ENCODE data around the gene GRIA4.

Gene GRIA4

GRCh38 chr11:105793092-105793491 is 183.2 kb downstream of the GRIA4 start:
- no peak for DNase-seq

GRCh38 chr11:105799263-105799662 is 189.4 kb downstream of the GRIA4 start:
- no peak for DNase-seq

- no peak for DNase-seq
These were observed 190.0 kb downstream of the GRIA4 start for GRCh38 chr11:105799728-105800462.

GRCh38 chr11:105802390-105802789 is 192.5 kb downstream of the GRIA4 start:
- DNase-seq = no peak

GRCh38 chr11:105811242-105811641 is 201.4 kb downstream of the GRIA4 start:
- no peak for DNase-seq

GRCh38 chr11:105821372-105821771 is 211.5 kb downstream of the GRIA4 start:
- no peak for DNase-seq

GRCh38 chr11:105821781-105822180 is 211.9 kb downstream of the GRIA4 start:
- DNase-seq = no peak

- DNase-seq = no peak
These were observed 213.7 kb downstream of the GRIA4 start for GRCh38 chr11:105823495-105824033.

- no peak for DNase-seq
These were observed 214.7 kb downstream of the GRIA4 start for GRCh38 chr11:105824457-105825013.

- no peak for DNase-seq
These were observed 215.3 kb downstream of the GRIA4 start for GRCh38 chr11:105825141-105825540.

- DNase-seq = no peak
These were observed 218.0 kb downstream of the GRIA4 start for GRCh38 chr11:105827906-105828305.

- DNase-seq = no peak
These were observed 219.2 kb downstream of the GRIA4 start for GRCh38 chr11:105829084-105829483.

GRCh38 chr11:105834461-105834860 is 224.6 kb downstream of the GRIA4 start:
- DNase-seq = no peak

- no peak for DNase-seq
These were observed 229.0 kb downstream of the GRIA4 start for GRCh38 chr11:105838668-105839384.

GRCh38 chr11:105840391-105840790 is 230.5 kb downstream of the GRIA4 start:
- DNase-seq = no peak

- DNase-seq = no peak
These were observed 242.5 kb downstream of the GRIA4 start for GRCh38 chr11:105852403-105852802.

- no peak for DNase-seq
These were observed 244.4 kb downstream of the GRIA4 start for GRCh38 chr11:105854269-105854668.

- no peak for DNase-seq
These were observed 247.1 kb downstream of the GRIA4 start for GRCh38 chr11:105856954-105857353.

GRCh38 chr11:105857728-105858127 is 247.9 kb downstream of the GRIA4 start:
- DNase-seq = no peak

- no peak for DNase-seq
These were observed 249.0 kb downstream of the GRIA4 start for GRCh38 chr11:105858841-105859240.

GRCh38 chr11:105860105-105860504 is 250.2 kb downstream of the GRIA4 start:
- no peak for DNase-seq

GRCh38 chr11:105861225-105861624 is 251.4 kb downstream of the GRIA4 start:
- DNase-seq = no peak

- DNase-seq = no peak
These were observed 253.0 kb downstream of the GRIA4 start for GRCh38 chr11:105862736-105863367.

Data from stimulated activated CD4-positive, alpha-beta T cell treated with anti-CD3 and anti-CD28 coated beads, Interleukin-4, amount 100 ng/mL, for 1 hour (primary cell).